GM12878 (cell line): ENCODE results near the gene RBM18. TPM values are rescaled to one million over a fixed set of nuclear protein-coding genes. Genes with fewer than 3 reads are reported as not detected.

Source experiments
- ATAC-seq: fragments of 200-7000 bp; cut with Tn5 transposase; 3 replicates; pipeline ENCODE4 v1.9.1; 2020; ENCODE audit warnings: mild to moderate bottlenecking, moderate library complexity
- BruUV-seq: library from RNA; stranded (reverse); fragments of 400-500 nt; replicated peaks from 2 replicates; lab custom pipeline; 2021; lab: Mats Ljungman, UMichigan
- CTCF ChIA-PET: fragments of 300-600 bp; sonication (Branson Sonifier 250); formaldehyde crosslinking; extraction: SDS; loops from one replicate; lab custom pipeline; 2021; ENCODE audit warnings: inconsistent platforms; lab: Yijun Ruan, JAX
- POLR2A ChIA-PET: fragments of 350-600 bp; formaldehyde crosslinking; extraction: SDS; loops from one replicate; lab custom pipeline; 2021; ENCODE audit warnings: inconsistent platforms; lab: Charles Lee
- RAD21 ChIA-PET: fragments of 300-600 bp; sonication (Branson Sonifier 250); formaldehyde crosslinking; loops from one replicate; lab custom pipeline; 2023; ENCODE audit warnings: antibody characterized with exemption; ENCODE audit not compliant: unreplicated experiment; lab: Charles Lee
- SMC1A ChIA-PET: fragments of 300-600 bp; sonication (Branson Sonifier 250); formaldehyde crosslinking; loops from one replicate; lab custom pipeline; 2023; ENCODE audit not compliant: unreplicated experiment, uncharacterized antibody; lab: Charles Lee
- DNase-seq: peaks from one replicate; pipeline ENCODE4 v3.0.0-alpha.2; 2011; ENCODE audit warnings: low read depth, low spot score
- FAIRE-seq: peaks from 3 replicates; lab custom pipeline; 2011; peaks lifted over from hg19 to GRCh38; lab: Jason Lieb, UNC
- H2AFZ ChIP-seq: 2 replicates; pipeline ENCODE4 v1.6.0; 2011; ENCODE audit warnings: low read depth, low read length, control low read depth; ENCODE audit not compliant: control insufficient read depth
- H3K27ac ChIP-seq: 2 replicates; pipeline ENCODE4 v1.5.1; 2011; ENCODE audit warnings: control low read depth; ENCODE audit not compliant: control insufficient read depth, insufficient read depth
- H3K27me3 ChIP-seq, 2 experiments: replicated peaks in 1 of 2; 2 replicates each; pipeline versions ENCODE4 v1.6.0 to v1.6.1; 2011; ENCODE audit warnings: low read length in 1 of 2; ENCODE audit not compliant: control insufficient read depth in 2 of 2, insufficient read depth in 2 of 2
- H3K36me3 ChIP-seq, 2 experiments: 2 replicates each; pipeline ENCODE4 v1.5.1; 2011; ENCODE audit warnings: low read length in 1 of 2; ENCODE audit not compliant: control insufficient read depth in 2 of 2, insufficient read depth in 2 of 2
- H3K4me1 ChIP-seq: 2 replicates; pipeline ENCODE4 v1.6.1; 2011; ENCODE audit warnings: mild to moderate bottlenecking, low read length, moderate library complexity, mixed read lengths; ENCODE audit not compliant: control insufficient read depth, insufficient read depth
- H3K4me2 ChIP-seq: 2 replicates; pipeline ENCODE4 v1.6.0; 2011; ENCODE audit warnings: control low read depth; ENCODE audit not compliant: control insufficient read depth, insufficient read depth
- H3K4me3 ChIP-seq: fragments of 200-600 bp; sonication (generic); 2 replicates; pipeline ENCODE4 v1.5.1; 2016
- H3K79me2 ChIP-seq: 2 replicates; pipeline ENCODE4 v1.6.0; 2011; ENCODE audit warnings: low read length; ENCODE audit not compliant: control insufficient read depth, insufficient read depth
- H3K9ac ChIP-seq: 2 replicates; pipeline ENCODE4 v1.8.0; 2011; ENCODE audit warnings: low read length, control low read depth, mixed read lengths; ENCODE audit not compliant: control insufficient read depth, insufficient read depth
- H3K9me3 ChIP-seq: replicated peaks from 3 replicates; pipeline ENCODE4 v1.5.1; 2011; ENCODE audit warnings: mild to moderate bottlenecking, low read length; ENCODE audit not compliant: control insufficient read depth, insufficient read depth
- H4K20me1 ChIP-seq: 2 replicates; pipeline ENCODE4 v1.6.0; 2011; ENCODE audit not compliant: control insufficient read depth, insufficient read depth
- HCFC1 ChIP-seq: fragments of 150-350 bp; IDR thresholded peaks from 2 replicates; pipeline ENCODE4 v1.6.1; 2014; ENCODE audit warnings: low read length
- IRF4 ChIP-seq: IDR thresholded peaks from 2 replicates; pipeline ENCODE4 v1.6.1; 2011; ENCODE audit warnings: low read depth, low read length
- KAT2A ChIP-seq: conservative IDR thresholded peaks from 2 replicates; pipeline ENCODE4 v1.6.1; 2011; ENCODE audit warnings: low read depth, low read length; ENCODE audit not compliant: control insufficient read depth
- SIN3A ChIP-seq: IDR thresholded peaks from 2 replicates; pipeline ENCODE4 v1.6.1; 2012; ENCODE audit warnings: low read depth, low read length, improper control_type of control experiment
- SMAD5 ChIP-seq: IDR thresholded peaks from 2 replicates; pipeline ENCODE4 v1.6.1; 2016; ENCODE audit warnings: antibody characterized with exemption, low read depth
- WGBS: methylation state at CpG from one replicate; pipeline ENCODE4 v1.1.6; 2016; ENCODE audit warnings: low lambda C conversion rate; ENCODE audit not compliant: insufficient replicate concordance, insufficient coverage; ENCODE audit errors: missing lambda C conversion rate; 5-methylcytosine and 5-hydroxymethylcytosine counted together
- in situ Hi-C: fragments of 300-500 bp; cut with MboI; formaldehyde crosslinking; loops from 9 replicates; pipeline ENCODE4 v1.14.3; 2018; ENCODE audit warnings: mixed read lengths
- intact Hi-C: fragments of 100-400 bp; cut with micrococcal nuclease; formaldehyde crosslinking; loops from one replicate; pipeline ENCODE4 v1.14.2; 2022; ENCODE audit not compliant: unreplicated experiment
- polyA plus RNA-seq, 11 experiments: library from polyadenylated mRNA; depleted of rRNA in 4 of 11; unstranded in 6 of 11; stranded (reverse) in 5 of 11; fragments of >200 nt; fragmentation: Nextera tagmentation in 4 of 11; fragmentation: Illumina TruSeq in 1 of 11; extraction: Ambion mirVana in 4 of 11; extraction: Trizol in 1 of 11; gene quantifications; 1 replicate in 1 of 11; 2 replicates in 10 of 11; pipeline versions ENCODE4 v1.2.1 to v1.2.3, GENCODE V29; 2011 to 2016; ENCODE audit warnings: inconsistent platforms in 2 of 11, missing spikeins in 2 of 11, low read depth in 1 of 11
- total RNA-seq, 4 experiments: library from RNA; depleted of rRNA in 3 of 4; stranded (reverse); fragments of >200 nt in 3 of 4; fragmentation: Illumina TruSeq in 1 of 4; extraction: Trizol in 1 of 4; gene quantifications; 2 replicates each; pipeline versions ENCODE4 v1.2.1 to v1.2.3, GENCODE V29; 2013 to 2021
- TF ChIP-seq, protein P1 (sequence below): fragments of 150-350 bp; IDR thresholded peaks from 2 replicates; pipeline ENCODE4 v1.6.1; 2014; ENCODE audit warnings: mild to moderate bottlenecking, low read depth, low read length
- TF ChIP-seq, protein P2 (sequence below): fragments of 450-650 bp; formaldehyde crosslinking; IDR thresholded peaks from 2 replicates; pipeline ENCODE4 v1.5.0; 2022; ENCODE audit warnings: mild to moderate bottlenecking, missing genetic modification characterization

Gene RBM18
- total and polyA plus RNA-seq, 10 of the 15 experiments (the other 5 are each of a cell fraction or from before 2014, with no cell fraction given): 6.4 to 46.8 (median 30.4) TPM

GRCh38 chr9:122287214-122287720, 22.6 kb upstream of the RBM18 start:
- no peak overlapping the region for H3K27ac ChIP-seq
- ChIA-PET SMC1A (no interaction called here), CTCF (interaction anchor here (0.6 to 1.1 kb wide), 3 partner anchors 10 to 189 kb away, joined by 3 read pairs; no protein-coding TSS in a partner anchor), POLR2A (no interaction called here), RAD21 (no interaction called here)
- in situ Hi-C loops (no loop called here), intact Hi-C loops (no loop called here)
- H3K9ac ChIP-seq: no peak overlapping the region
- no peak overlapping the region for H2AFZ ChIP-seq
- FAIRE-seq (no peak), ATAC-seq (no peak), DNase-seq (no peak)
- no peak overlapping the region for H3K4me2 ChIP-seq
- H4K20me1 ChIP-seq: no peaks in the 10 kb centered on the region
- no peaks in the 10 kb centered on the region for H3K27me3 ChIP-seq
- no peaks in the 10 kb centered on the region for H3K79me2 ChIP-seq
- 0 out of 2 replicates have a peak, but pooled peaks cover 6% of the 10 kb centered on the region for H3K4me1 ChIP-seq
- WGBS: 61% methylated on average over 1 of the region's 1 CpG
- H3K36me3 ChIP-seq: peaks cover 12 to 33% of the 10 kb centered on the region in 2 experiments
- no peak overlapping the region for H3K4me3 ChIP-seq
- no TSS peak for BruUV-seq
- no peaks in the 10 kb centered on the region for H3K9me3 ChIP-seq
- no peak for TF ChIP-seq SMAD5
- TF ChIP-seq, protein P1, sequence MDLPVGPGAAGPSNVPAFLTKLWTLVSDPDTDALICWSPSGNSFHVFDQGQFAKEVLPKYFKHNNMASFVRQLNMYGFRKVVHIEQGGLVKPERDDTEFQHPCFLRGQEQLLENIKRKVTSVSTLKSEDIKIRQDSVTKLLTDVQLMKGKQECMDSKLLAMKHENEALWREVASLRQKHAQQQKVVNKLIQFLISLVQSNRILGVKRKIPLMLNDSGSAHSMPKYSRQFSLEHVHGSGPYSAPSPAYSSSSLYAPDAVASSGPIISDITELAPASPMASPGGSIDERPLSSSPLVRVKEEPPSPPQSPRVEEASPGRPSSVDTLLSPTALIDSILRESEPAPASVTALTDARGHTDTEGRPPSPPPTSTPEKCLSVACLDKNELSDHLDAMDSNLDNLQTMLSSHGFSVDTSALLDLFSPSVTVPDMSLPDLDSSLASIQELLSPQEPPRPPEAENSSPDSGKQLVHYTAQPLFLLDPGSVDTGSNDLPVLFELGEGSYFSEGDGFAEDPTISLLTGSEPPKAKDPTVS: no peak
- TF ChIP-seq HCFC1: no peak
- no peak for TF ChIP-seq KAT2A
- TF ChIP-seq, protein P2, sequence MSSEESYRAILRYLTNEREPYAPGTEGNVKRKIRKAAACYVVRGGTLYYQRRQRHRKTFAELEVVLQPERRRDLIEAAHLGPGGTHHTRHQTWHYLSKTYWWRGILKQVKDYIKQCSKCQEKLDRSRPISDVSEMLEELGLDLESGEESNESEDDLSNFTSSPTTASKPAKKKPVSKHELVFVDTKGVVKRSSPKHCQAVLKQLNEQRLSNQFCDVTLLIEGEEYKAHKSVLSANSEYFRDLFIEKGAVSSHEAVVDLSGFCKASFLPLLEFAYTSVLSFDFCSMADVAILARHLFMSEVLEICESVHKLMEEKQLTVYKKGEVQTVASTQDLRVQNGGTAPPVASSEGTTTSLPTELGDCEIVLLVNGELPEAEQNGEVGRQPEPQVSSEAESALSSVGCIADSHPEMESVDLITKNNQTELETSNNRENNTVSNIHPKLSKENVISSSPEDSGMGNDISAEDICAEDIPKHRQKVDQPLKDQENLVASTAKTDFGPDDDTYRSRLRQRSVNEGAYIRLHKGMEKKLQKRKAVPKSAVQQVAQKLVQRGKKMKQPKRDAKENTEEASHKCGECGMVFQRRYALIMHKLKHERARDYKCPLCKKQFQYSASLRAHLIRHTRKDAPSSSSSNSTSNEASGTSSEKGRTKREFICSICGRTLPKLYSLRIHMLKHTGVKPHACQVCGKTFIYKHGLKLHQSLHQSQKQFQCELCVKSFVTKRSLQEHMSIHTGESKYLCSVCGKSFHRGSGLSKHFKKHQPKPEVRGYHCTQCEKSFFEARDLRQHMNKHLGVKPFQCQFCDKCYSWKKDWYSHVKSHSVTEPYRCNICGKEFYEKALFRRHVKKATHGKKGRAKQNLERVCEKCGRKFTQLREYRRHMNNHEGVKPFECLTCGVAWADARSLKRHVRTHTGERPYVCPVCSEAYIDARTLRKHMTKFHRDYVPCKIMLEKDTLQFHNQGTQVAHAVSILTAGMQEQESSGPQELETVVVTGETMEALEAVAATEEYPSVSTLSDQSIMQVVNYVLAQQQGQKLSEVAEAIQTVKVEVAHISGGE (CRISPR knock-in tag): no peak
- no peak for TF ChIP-seq IRF4
- TF ChIP-seq SIN3A: no peak
